H1 (cell line): Measurements from ENCODE around the gene MRPS31. TPM values are rescaled to one million over a fixed set of nuclear protein-coding genes. Genes with fewer than 3 reads are reported as not detected.

Source experiments
- CTCF ChIA-PET: fragments of 300-600 bp; sonication (Branson Sonifier 250); formaldehyde crosslinking; loops from one replicate; lab custom pipeline; 2021; ENCODE audit not compliant: partially characterized antibody; lab: Charles Lee
- POLR2A ChIA-PET: fragments of 300-600 bp; sonication (Branson Sonifier 250); formaldehyde crosslinking; loops from one replicate; lab custom pipeline; 2021; ENCODE audit warnings: inconsistent platforms; ENCODE audit not compliant: partially characterized antibody; lab: Charles Lee
- DNase-seq, 2 experiments: peaks; one replicate each; pipeline versions ENCODE4 v3.0.0 to v3.0.0-alpha.2; 2010 to 2022; ENCODE audit warnings: low spot score in 2 of 2, low read depth in 1 of 2, mixed read lengths in 1 of 2
- FAIRE-seq: peaks from 2 replicates; lab custom pipeline; 2011; peaks lifted over from hg19 to GRCh38; lab: Jason Lieb, UNC
- H2AFZ ChIP-seq: 2 replicates; pipeline ENCODE4 v1.8.1; 2012; ENCODE audit warnings: low read length, inconsistent platforms
- H2AK5ac ChIP-seq: 2 replicates; pipeline ENCODE4 v1.6.1; 2013; ENCODE audit warnings: low read depth, low read length
- H2BK120ac ChIP-seq: replicated peaks from 2 replicates; pipeline ENCODE3; 2013; ENCODE audit warnings: low read depth, low read length, inconsistent platforms
- H2BK12ac ChIP-seq: 2 replicates; pipeline ENCODE4 v1.6.1; 2013; ENCODE audit warnings: low read depth, low read length
- H2BK15ac ChIP-seq: 2 replicates; pipeline ENCODE4 v1.6.1; 2013; ENCODE audit warnings: low read length
- H2BK20ac ChIP-seq: 2 replicates; pipeline ENCODE4 v1.6.1; 2013; ENCODE audit warnings: low read length
- H2BK5ac ChIP-seq: 2 replicates; pipeline ENCODE4 v1.6.1; 2013; ENCODE audit warnings: low read depth, low read length
- H3K14ac ChIP-seq: 2 replicates; pipeline ENCODE4 v1.6.1; 2013; ENCODE audit warnings: inconsistent platforms; ENCODE audit not compliant: insufficient read length
- H3K18ac ChIP-seq: 2 replicates; pipeline ENCODE4 v1.6.1; 2013; ENCODE audit warnings: low read length; ENCODE audit errors: extremely low read depth
- H3K23ac ChIP-seq: 2 replicates; pipeline ENCODE4 v1.6.1; 2013; ENCODE audit warnings: inconsistent platforms; ENCODE audit not compliant: insufficient read length
- H3K23me2 ChIP-seq: 2 replicates; pipeline ENCODE4 v1.6.1; 2013; ENCODE audit warnings: low read depth, low read length
- H3K27ac ChIP-seq: 2 replicates; pipeline ENCODE4 v1.6.1; 2011; ENCODE audit warnings: low read depth, low read length, inconsistent platforms
- H3K27me3 ChIP-seq, 4 experiments: replicated peaks in 1 of 4; 1 replicate in 1 of 4; 2 replicates in 3 of 4; pipeline versions ENCODE4 v1.6.1 to v1.8.1; 2011 to 2013; ENCODE audit warnings: low read length in 3 of 4, mild to moderate bottlenecking in 3 of 4, inconsistent platforms in 2 of 4, mixed read lengths in 2 of 4, moderate library complexity in 1 of 4; ENCODE audit not compliant: control insufficient read depth in 3 of 4, insufficient read depth in 3 of 4; ENCODE audit errors: extremely low read depth in 1 of 4
- H3K36me3 ChIP-seq, 4 experiments: 2 replicates each; pipeline versions ENCODE4 v1.6.1 to v1.8.1; 2011 to 2013; ENCODE audit warnings: mild to moderate bottlenecking in 4 of 4, low read length in 3 of 4, moderate library complexity in 2 of 4, control low read depth in 1 of 4, inconsistent platforms in 1 of 4; ENCODE audit not compliant: insufficient read depth in 4 of 4, control insufficient read depth in 2 of 4
- H3K4ac ChIP-seq: replicated peaks from 2 replicates; pipeline ENCODE3; 2013; ENCODE audit warnings: low read length, low read depth, mixed read lengths, inconsistent platforms; ENCODE audit not compliant: insufficient read length
- H3K4me1 ChIP-seq, 4 experiments: replicated peaks in 1 of 4; 1 replicate in 1 of 4; 2 replicates in 3 of 4; pipeline versions ENCODE4 v1.6.1 to v1.8.1; 2011 to 2013; ENCODE audit warnings: low read length in 3 of 4, inconsistent platforms in 2 of 4, mixed read lengths in 1 of 4; ENCODE audit not compliant: insufficient read depth in 4 of 4, control insufficient read depth in 3 of 4
- H3K4me2 ChIP-seq, 2 experiments: 2 replicates each; pipeline versions ENCODE4 v1.6.1 to v1.8.1; 2011 to 2013; ENCODE audit warnings: low read depth in 2 of 2, low read length in 2 of 2, control low read depth in 1 of 2, inconsistent platforms in 1 of 2, mild to moderate bottlenecking in 1 of 2; ENCODE audit not compliant: insufficient read depth in 1 of 2
- H3K4me3 ChIP-seq, 4 experiments: fragments of 200-600, 300-600 bp in 1 of 4; sonication (generic), shearing (Covaris generic), sonication (Bioruptor Twin) in 1 of 4; 2 replicates each; pipeline versions ENCODE4 v1.5.1 to v1.8.1; 2011 to 2016; ENCODE audit warnings: low read length in 4 of 4, low read depth in 3 of 4, control low read depth in 2 of 4, inconsistent platforms in 2 of 4, mild to moderate bottlenecking in 2 of 4, mixed read lengths in 1 of 4, moderate library complexity in 1 of 4; ENCODE audit not compliant: insufficient read depth in 2 of 4; ENCODE audit errors: extremely low read depth in 1 of 4
- H3K56ac ChIP-seq: replicated peaks from 2 replicates; pipeline ENCODE3; 2013; ENCODE audit warnings: low read depth, mild to moderate bottlenecking, mixed read lengths, low read length, inconsistent platforms; ENCODE audit not compliant: insufficient read length
- H3K79me1 ChIP-seq: 2 replicates; pipeline ENCODE4 v1.6.1; 2013; ENCODE audit warnings: low read depth, low read length, control low read depth
- H3K79me2 ChIP-seq, 2 experiments: 2 replicates each; pipeline versions ENCODE4 v1.6.1 to v1.8.1; 2012 to 2013; ENCODE audit warnings: low read length in 2 of 2, mild to moderate bottlenecking in 2 of 2, inconsistent platforms in 1 of 2; ENCODE audit not compliant: insufficient read depth in 2 of 2, control insufficient read depth in 1 of 2
- H3K9ac ChIP-seq, 4 experiments: replicated peaks in 1 of 4; 1 replicate in 1 of 4; 2 replicates in 3 of 4; pipeline versions ENCODE4 v1.6.1 to v1.8.1; 2011 to 2013; ENCODE audit warnings: low read depth in 3 of 4, low read length in 3 of 4, control low read depth in 2 of 4, mild to moderate bottlenecking in 2 of 4, moderate library complexity in 2 of 4, inconsistent platforms in 1 of 4; ENCODE audit errors: extremely low read depth in 1 of 4
- H3K9me3 ChIP-seq, 2 experiments: 2 replicates each; pipeline versions ENCODE4 v1.6.1 to v1.8.1; 2012 to 2013; ENCODE audit warnings: mild to moderate bottlenecking in 2 of 2, moderate library complexity in 2 of 2, control low read depth in 1 of 2, inconsistent platforms in 1 of 2, low read depth in 1 of 2, low read length in 1 of 2, mixed read lengths in 1 of 2; ENCODE audit not compliant: insufficient read depth in 2 of 2
- H4K20me1 ChIP-seq, 2 experiments: replicated peaks in 1 of 2; 2 replicates each; pipeline versions ENCODE3 to v1.8.1; 2011 to 2013; ENCODE audit warnings: inconsistent platforms in 2 of 2, low read length in 2 of 2, mild to moderate bottlenecking in 1 of 2; ENCODE audit not compliant: insufficient read depth in 2 of 2, control insufficient read depth in 1 of 2
- H4K5ac ChIP-seq: 2 replicates; pipeline ENCODE4 v1.6.1; 2013; ENCODE audit warnings: low read length, low read depth, mixed read lengths, inconsistent platforms; ENCODE audit not compliant: insufficient read length
- H4K8ac ChIP-seq: 2 replicates; pipeline ENCODE4 v1.8.0; 2013; ENCODE audit warnings: mild to moderate bottlenecking, moderate library complexity, low read length, inconsistent platforms; ENCODE audit not compliant: insufficient read depth; ENCODE audit errors: extremely low read depth
- H4K91ac ChIP-seq: replicated peaks from 2 replicates; pipeline ENCODE3; 2013; ENCODE audit warnings: low read length, mixed read lengths, inconsistent platforms; ENCODE audit not compliant: insufficient read length
- CTBP2 ChIP-seq: IDR thresholded peaks from 2 replicates; pipeline ENCODE4 v1.7.0; 2011; ENCODE audit warnings: borderline replicate concordance, mild to moderate bottlenecking, moderate library complexity, mixed read lengths, low read length; ENCODE audit not compliant: insufficient read depth, insufficient read length
- GTF2F1 ChIP-seq: IDR thresholded peaks from 2 replicates; pipeline ENCODE4 v1.6.1; 2012; ENCODE audit warnings: low read depth, low read length, improper control_type of control experiment, borderline replicate concordance
- NANOG ChIP-seq: IDR thresholded peaks from 2 replicates; pipeline ENCODE4 v1.6.1; 2011; ENCODE audit warnings: low read length, low read depth, mild to moderate bottlenecking, inconsistent platforms; ENCODE audit not compliant: insufficient read depth, poor library complexity, severe bottlenecking
- POLR2AphosphoS5 ChIP-seq: IDR thresholded peaks from 2 replicates; pipeline ENCODE4 v1.6.1; 2011; ENCODE audit warnings: low read depth, low read length
- TAF1 ChIP-seq: IDR thresholded peaks from 2 replicates; pipeline ENCODE4 v1.6.1; 2011; ENCODE audit warnings: mild to moderate bottlenecking, low read depth, low read length
- TEAD4 ChIP-seq: IDR thresholded peaks from 2 replicates; pipeline ENCODE4 v1.6.1; 2012; ENCODE audit warnings: low read depth, low read length, inconsistent platforms, mixed read lengths
- YY1 ChIP-seq: IDR thresholded peaks from 2 replicates; pipeline ENCODE4 v1.6.1; 2011; ENCODE audit warnings: low read depth, mild to moderate bottlenecking, low read length
- ZNF274 ChIP-seq: IDR thresholded peaks from 2 replicates; pipeline ENCODE4 v1.7.0; 2012; ENCODE audit warnings: low read length, borderline replicate concordance; ENCODE audit errors: extremely low read depth
- WGBS, 2 experiments: shearing (Covaris generic) in 1 of 2; methylation state at CpG; one replicate each; pipeline versions ENCODE4 v1.1.6 to v1.1.7; 2013 to 2015; ENCODE audit warnings: low lambda C conversion rate in 2 of 2, mixed read lengths in 2 of 2, inconsistent platforms in 1 of 2, low coverage in 1 of 2, missing lambda C conversion rate in 1 of 2; ENCODE audit not compliant: insufficient replicate concordance in 2 of 2, insufficient coverage in 1 of 2, insufficient read length in 1 of 2; ENCODE audit errors: extremely low coverage in 1 of 2, missing lambda C conversion rate in 1 of 2; 5-methylcytosine and 5-hydroxymethylcytosine counted together
- long read RNA-seq, 2 experiments: library from RNA in 1 of 2; library from capped mRNA in 1 of 2; stranded (forward); transcript quantifications; one replicate each; pipeline ENCODE4 v2.0.0, GENCODE V29; 2021; ENCODE audit warnings: inconsistent platforms in 1 of 2
- polyA minus RNA-seq, 3 experiments: library from RNA; depleted of rRNA, polyadenylated mRNA; stranded (reverse); fragments of >200 nt; gene quantifications; 1 replicate in 2 of 3; 2 replicates in 1 of 3; pipeline ENCODE4 v1.2.3, GENCODE V29; 2011
- polyA plus RNA-seq, 7 experiments: library from polyadenylated mRNA; depleted of rRNA in 3 of 7; stranded (reverse) in 5 of 7; unstranded in 2 of 7; fragments of >200 nt in 5 of 7; fragments of 200-250 nt in 2 of 7; gene quantifications; 1 replicate in 5 of 7; 2 replicates in 1 of 7; 4 replicates in 1 of 7; pipeline versions ENCODE4 v1.2.1 to v1.2.3, GENCODE V29; 2011 to 2013; ENCODE audit warnings: missing spikeins in 2 of 7, mixed read lengths in 2 of 7
- total RNA-seq: library from RNA; stranded (reverse); fragmentation: NEBNext Ultra II Directional; extraction: Animal tissue kit (Norgen Biotek cat#: 25700); gene quantifications from 2 replicates; pipeline ENCODE4 v1.2.1, GENCODE V29; 2021

MRPS31 gene
- total RNA-seq (33.3 and 33.6 TPM in 2 replicates), polyA plus RNA-seq (2011; rRNA removed) (6.8 and 13.6 TPM in 2 replicates), polyA minus RNA-seq (2011; rRNA and poly(A)+ RNA removed) (12.1 and 12.5 TPM in 2 replicates)
- polyA plus RNA-seq (2011; cell fraction: cytosol; rRNA removed), result 25.1 TPM
- polyA plus RNA-seq (2011; cell fraction: nucleus; rRNA removed), result 8.2 TPM
- polyA plus RNA-seq (2012, experiment 1 of 2), result 19.9 to 32.6 TPM (median 21.6 TPM) in 4 replicates
- polyA plus RNA-seq (2012, experiment 2 of 2), result 4.7 TPM
- polyA plus RNA-seq (2013, experiment 1 of 2), result 49.1 TPM
- 47.3 TPM for polyA plus RNA-seq (2013, experiment 2 of 2)
- 12.0 TPM for polyA minus RNA-seq (2011; cell fraction: cytosol; rRNA and poly(A)+ RNA removed)
- polyA minus RNA-seq (2011; cell fraction: nucleus; rRNA and poly(A)+ RNA removed), result 14.3 TPM
- long read RNA-seq, experiment 1, transcript MRPS31-201 (7 exons, 1,462 nt), result major isoform, 19 of 33 reads
- long read RNA-seq, experiment 1, partial matches to known transcripts, result 11 of 33 reads
- long read RNA-seq, experiment 1, other reads (novel, unspliced or antisense), result 1 of 33 reads
- long read RNA-seq, experiment 2, transcript MRPS31-201 (7 exons, 1,462 nt), result major isoform, 47 of 55 reads
- long read RNA-seq, experiment 2, partial matches to known transcripts, result 5 of 55 reads
- long read RNA-seq, experiment 2, other reads (novel, unspliced or antisense), result 3 of 55 reads

DNA sequence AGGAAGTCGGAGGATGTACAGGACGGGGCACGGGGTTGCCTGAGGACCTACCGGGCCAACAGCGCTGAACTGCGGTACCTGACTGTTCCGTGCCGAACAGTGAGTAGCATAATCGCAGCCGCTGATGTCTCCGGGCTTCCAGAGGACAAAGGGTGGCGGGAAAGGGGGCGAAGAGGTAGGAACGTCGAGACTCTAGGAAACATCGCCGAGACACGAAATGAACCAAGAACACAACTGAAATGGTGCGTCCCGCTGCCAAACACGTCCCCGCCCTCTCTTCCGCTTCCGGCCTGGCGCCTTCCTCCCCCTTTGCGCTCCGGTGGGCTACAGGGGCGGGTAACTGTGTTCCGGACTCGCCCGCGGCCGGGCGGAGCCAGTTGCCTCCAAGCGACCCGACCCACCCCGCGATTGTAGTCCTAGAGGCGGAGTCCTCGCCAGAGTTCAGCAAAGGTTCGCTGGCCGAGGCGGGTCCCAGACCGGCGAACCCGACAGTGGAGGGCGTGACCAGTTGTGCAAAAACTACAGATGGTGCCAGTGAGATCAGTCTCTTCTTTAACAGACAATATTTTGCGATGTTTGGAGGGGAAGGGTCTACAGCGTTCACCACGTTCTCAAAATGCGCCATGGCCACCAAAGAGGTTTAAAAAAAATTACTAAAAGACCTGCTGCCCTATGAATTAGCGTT, at the start of gene MRPS31:
TSS of gene MRPS31 (minus strand) at position 257 of the 685 bp plus-strand sequence. CDS start at position 203, 54 bp downstream.
- FAIRE-seq (no peak), DNase-seq (peak; percentile 90 to 97)
- Histone ChIP-seq H3K18ac (0 out of 2 replicates have a peak within 1 kb of the TSS, but pooled peaks have one; percentile 63), H3K14ac (no peak within 1 kb of the TSS), H3K23me2 (peaks cover 3% of the 10 kb centered on the region; the same call in 1 of the 2 replicates), H4K5ac (peak within 1 kb of the TSS; percentile 61), H3K79me1 (peaks cover 5% of the 10 kb centered on the region; the same call in 1 of the 2 replicates), H2BK15ac (no peak within 1 kb of the TSS), H3K79me2 (peaks cover 0 to 17% of the 10 kb centered on the region in 2 experiments; a peak in 2 of 4 replicates), H3K9me3 (no peaks in the 10 kb centered on the region), H4K20me1 (no peaks in the 10 kb centered on the region), H2BK20ac (no peak within 1 kb of the TSS), H3K4ac (no peak within 1 kb of the TSS), H3K4me3 (peak within 1 kb of the TSS; percentile 72 to 99 (median 93)), H3K56ac (peak within 1 kb of the TSS; percentile 42), H3K23ac (no peak within 1 kb of the TSS), H2AFZ (peak within 1 kb of the TSS; percentile 99), H3K4me2 (peak within 1 kb of the TSS; percentile 67 to 94), H3K9ac (peak within 1 kb of the TSS; percentile 66 to 95 (median 90)), H3K36me3 (no peaks in the 10 kb centered on the region; a peak in 1 of 8 replicates), H2BK5ac (peak within 1 kb of the TSS; percentile 80), H3K27me3 (no peaks in the 10 kb centered on the region), H2AK5ac (no peak within 1 kb of the TSS), H4K8ac (peak within 1 kb of the TSS; percentile 96; the same call in 1 of the 2 replicates), H2BK12ac (no peak within 1 kb of the TSS), H4K91ac (no peak within 1 kb of the TSS), H3K27ac (peak within 1 kb of the TSS; percentile 84), H2BK120ac (no peak within 1 kb of the TSS), H3K4me1 (peaks cover 0 to 4% (median 0%) of the 10 kb centered on the region in 4 experiments; a peak in 2 of 7 replicates)
- POLR2A ChIA-PET, result interaction anchor here (0.5 kb wide), 1 partner anchor 210 kb away, joined by 3 read pairs; no protein-coding TSS in a partner anchor
- CTCF ChIA-PET, result interaction anchor here (0.7 to 1.1 kb wide), 2 partner anchors 88 to 828 kb away, joined by 3 to 4 read pairs; no protein-coding TSS in a partner anchor
- 2% methylated on average over 51 of the region's 52 CpGs; no CpG with 5 or more reads in 1 of the 2 experiments for WGBS, 2 experiments
- TF ChIP-seq CTBP2 (peak; percentile 47), NANOG (no peak), GTF2F1 (no peak; the same call in 1 of the 2 replicates), TAF1 (peak; percentile 93), ZNF274 (no peak), TEAD4 (peak; percentile 68; the same call in 1 of the 2 replicates), POLR2AphosphoS5 (peak; percentile 98), YY1 (0 out of 2 replicates have a peak, but pooled peaks have one; percentile 46)
